Effector memory CD8-positive, alpha-beta T cell (primary cell): ENCODE data around the gene MRPL30.
"Not testable (repeated sequence)": the region's sequence is repeated elsewhere in the genome, so short reads cannot be mapped to it uniquely, and the experiment has no call there.

Source experiments
- ATAC-seq: fragments of 150-1000 bp; cut with Tn5 transposase; replicated peaks from 2 replicates; pipeline ENCODE4 v1.10.0; 2021; ENCODE audit warnings: mild to moderate bottlenecking, moderate library complexity
- DNase-seq, 3 experiments: peaks; one replicate each; pipeline ENCODE4 v3.0.0; 2021
- H3K27ac Mint-ChIP-seq, 2 donors: one replicate each; pipeline ENCODE4 v1.8.0; 2022; ENCODE audit warnings: mild to moderate bottlenecking in 2 of 2, mixed read lengths in 2 of 2, moderate library complexity in 2 of 2
- H3K27me3 Mint-ChIP-seq, 2 donors: one replicate each; pipeline ENCODE4 v1.8.0; 2022; ENCODE audit warnings: mixed read lengths in 2 of 2
- H3K36me3 Mint-ChIP-seq: one replicate; pipeline ENCODE4 v1.8.0; 2022; ENCODE audit warnings: mild to moderate bottlenecking, moderate library complexity, mixed read lengths; ENCODE audit not compliant: insufficient read depth
- H3K4me1 Mint-ChIP-seq, 2 donors: one replicate each; pipeline ENCODE4 v1.8.0; 2022; ENCODE audit warnings: low read depth in 2 of 2, mixed read lengths in 2 of 2
- H3K4me3 Mint-ChIP-seq, 2 donors: one replicate each; pipeline ENCODE4 v1.8.0; 2022; ENCODE audit warnings: mild to moderate bottlenecking in 2 of 2, mixed read lengths in 2 of 2, moderate library complexity in 2 of 2
- H3K9me3 Mint-ChIP-seq, 2 donors: one replicate each; pipeline ENCODE4 v1.8.0; 2022; ENCODE audit warnings: mixed read lengths in 2 of 2
- total RNA-seq, 9 experiments: gene quantifications; one replicate each; lab custom pipeline; 2026; lab: John Stamatoyannopoulos, UW

MRPL30 gene
- 16.1 to 33.2 (median 29.3) reads per million in 9 experiments for total RNA-seq

DNA sequence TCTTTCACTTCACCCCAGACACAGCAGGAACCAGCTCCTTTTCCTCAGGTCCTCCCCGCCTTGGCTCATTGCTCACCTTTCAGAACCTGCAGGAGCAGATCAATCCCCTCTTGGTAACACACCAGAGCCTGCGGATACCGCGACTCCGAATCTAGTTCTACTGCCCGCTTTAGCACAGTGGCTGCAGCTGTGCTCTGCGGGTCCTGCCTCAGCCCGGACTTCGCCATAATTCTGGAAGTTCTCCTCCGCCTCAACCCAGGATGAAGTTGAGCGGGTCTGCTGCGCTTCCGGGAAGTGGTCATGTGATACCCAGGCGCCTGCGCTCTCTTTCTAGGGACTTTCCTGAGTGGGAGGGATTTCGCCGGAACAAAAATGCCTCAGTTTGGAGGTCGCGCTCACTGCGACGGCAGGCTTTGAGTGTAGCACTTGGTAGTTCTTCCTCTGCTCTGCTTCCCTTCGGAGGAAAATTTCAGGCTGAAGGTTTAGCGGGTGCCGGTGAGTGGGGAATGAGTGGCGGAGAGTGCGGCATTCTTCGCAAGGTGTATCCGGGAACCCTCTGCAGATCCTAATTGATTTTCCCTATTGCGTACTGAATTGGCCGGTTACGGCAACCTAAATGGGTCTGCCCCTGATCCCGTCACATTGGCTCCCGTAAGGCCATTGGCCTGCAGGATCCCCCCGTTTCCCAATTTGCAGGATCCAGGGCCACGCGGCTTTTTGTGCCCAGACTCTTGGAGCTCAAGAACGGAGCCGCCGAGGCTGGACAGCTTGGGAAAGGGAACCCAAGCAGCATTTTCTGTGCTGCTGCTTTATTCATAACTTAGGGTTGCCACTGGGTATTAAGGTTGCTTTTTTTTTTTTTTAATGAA, at the start of gene MRPL30, which contains the start of gene MITD1:
Gene MRPL30, plus strand, starts transcription at position 430 of the 869 bp plus-strand sequence. CDS start 5,020 bp downstream, outside the sequence.
Gene MITD1, minus strand, starts transcription at position 304 of the 869 bp plus-strand sequence. Its CDS starts 77 bp downstream, at position 227.
- peak within 1 kb of the TSS; percentile 95 to 98 for H3K4me3 Mint-ChIP-seq
- ATAC-seq (peak; percentile 94), DNase-seq (peak; percentile 87 to 93 (median 89))
- H3K4me1 Mint-ChIP-seq = peaks cover 36 to 53% of the 10 kb centered on the region in 2 donors
- H3K27ac Mint-ChIP-seq = peak within 1 kb of the TSS; percentile 96 to 97
- H3K9me3 Mint-ChIP-seq = no peaks in the 10 kb centered on the region
- H3K36me3 Mint-ChIP-seq = peaks cover 19% of the 10 kb centered on the region
- H3K27me3 Mint-ChIP-seq = no peaks in the 10 kb centered on the region

DNA sequence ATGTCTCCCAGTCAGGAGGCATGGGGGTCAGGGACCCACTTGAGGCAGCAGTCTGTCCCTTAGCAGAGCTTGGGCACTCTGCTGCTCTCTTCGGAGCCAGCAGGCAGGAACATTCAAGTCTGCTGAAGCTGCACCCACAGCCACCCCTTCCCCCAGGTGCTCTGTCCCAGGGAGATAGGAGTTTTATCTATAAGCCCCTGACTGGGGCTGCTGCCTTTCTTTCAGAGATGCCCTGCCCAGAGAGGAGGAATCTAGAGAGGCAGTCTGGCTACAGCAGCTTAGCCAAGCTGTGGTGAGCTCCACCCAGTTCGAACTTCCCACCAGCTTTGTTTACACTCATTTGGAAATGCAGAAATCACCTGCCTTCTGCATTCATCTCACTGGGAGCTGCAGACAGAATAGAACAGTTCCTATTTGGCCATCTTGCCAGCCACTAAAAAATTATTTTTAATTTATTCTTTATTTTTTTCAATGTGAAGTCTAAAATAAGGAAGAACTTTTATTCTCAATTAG, 45.9 kb upstream of the MRPL30 start:
- H3K36me3 Mint-ChIP-seq, DNase-seq, H3K4me3 Mint-ChIP-seq, ATAC-seq, H3K27me3 Mint-ChIP-seq, H3K27ac Mint-ChIP-seq, H3K4me1 Mint-ChIP-seq: not testable (repeated sequence)
- H3K9me3 Mint-ChIP-seq = peaks cover 10 to 19% of the 10 kb centered on the region in 2 donors

DNA sequence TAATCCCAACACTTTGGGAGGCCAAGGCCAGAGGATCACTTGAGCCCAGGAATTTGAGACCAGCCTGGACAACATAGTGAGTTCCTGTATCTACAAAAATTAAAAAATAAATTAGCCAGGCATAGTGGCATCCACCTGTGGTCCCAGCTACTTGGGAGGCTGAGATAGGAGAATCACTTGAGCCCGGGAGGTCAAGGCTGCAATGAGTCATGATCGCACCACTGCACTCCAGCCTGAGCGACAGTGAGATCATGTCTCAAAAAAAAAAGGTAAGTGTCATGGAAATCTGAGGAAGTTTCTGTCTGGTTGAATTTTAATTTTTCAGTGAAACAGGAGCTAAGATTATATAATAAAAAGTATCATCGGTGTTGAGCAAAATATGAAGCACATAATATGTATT, 42.0 kb upstream of the MRPL30 start:
- Mint-ChIP-seq H3K4me3 (no peak overlapping the region), H3K9me3 (peaks cover 3 to 5% of the 10 kb centered on the region in 2 donors), H3K36me3 (peaks cover 20% of the 10 kb centered on the region), H3K27me3 (no peaks in the 10 kb centered on the region), H3K4me1 (peaks cover 4 to 7% of the 10 kb centered on the region in 2 donors), H3K27ac (no peak overlapping the region)
- ATAC-seq (no peak), DNase-seq (no peak)

DNA sequence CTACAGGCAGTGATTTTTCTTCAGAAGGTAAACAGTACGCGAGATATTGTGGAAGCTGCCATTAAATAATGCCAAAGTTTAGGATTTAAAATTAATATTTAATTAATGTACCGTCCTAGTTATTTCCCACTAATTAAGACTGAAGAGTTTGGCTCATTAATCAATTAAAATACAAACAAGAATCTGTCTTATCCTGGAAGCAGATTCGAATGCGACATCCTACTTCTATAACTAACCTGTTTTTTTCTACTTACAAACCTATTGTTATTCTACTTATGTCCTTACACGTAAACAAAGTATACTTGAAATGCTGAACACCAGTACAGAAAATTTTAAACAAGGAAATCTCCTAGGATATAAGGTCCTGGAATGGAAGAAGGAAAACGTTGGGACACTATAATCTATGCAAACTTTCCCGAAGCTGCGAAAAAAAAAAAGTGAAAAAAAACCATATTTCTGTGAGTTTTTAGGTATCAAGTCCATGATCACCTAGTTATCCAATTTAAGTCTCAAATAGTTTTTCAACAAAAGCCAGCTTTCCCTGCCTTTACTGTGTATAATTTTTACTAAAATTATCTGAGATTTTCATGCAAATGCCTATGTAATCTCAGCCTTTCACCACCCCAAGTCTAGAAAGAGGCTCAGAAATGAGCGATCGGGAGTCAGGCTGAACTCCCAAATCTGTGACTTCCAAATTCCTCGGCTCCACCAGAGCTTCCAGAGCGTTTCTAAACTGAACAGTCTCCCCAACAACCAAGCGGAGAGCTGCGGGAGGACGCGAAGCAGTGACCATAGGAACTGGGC, 40.7 kb upstream of the MRPL30 start:
- Mint-ChIP-seq H3K27me3 (no peaks in the 10 kb centered on the region), H3K9me3 (no peaks in the 10 kb centered on the region), H3K4me3 (peak overlapping the region; percentile 93 to 98), H3K4me1 (peaks cover 4 to 7% of the 10 kb centered on the region in 2 donors), H3K27ac (peak overlapping the region; percentile 97), H3K36me3 (peaks cover 20% of the 10 kb centered on the region)
- ATAC-seq (no peak), DNase-seq (no peak)

DNA sequence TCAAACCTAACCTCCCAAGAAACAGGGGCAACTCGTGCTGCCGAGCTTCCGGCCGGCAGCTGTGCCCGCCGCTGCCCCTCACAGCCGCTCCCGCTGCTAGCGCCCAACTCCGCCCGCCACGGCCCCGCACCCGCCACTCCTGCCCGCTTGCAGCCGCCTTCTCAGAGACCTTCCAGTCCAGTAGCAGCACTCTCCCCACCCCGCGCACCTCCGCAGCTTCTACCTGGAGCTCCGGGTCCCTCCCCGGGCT, 40.2 kb upstream of the MRPL30 start:
- Mint-ChIP-seq H3K27me3 (no peaks in the 10 kb centered on the region), H3K27ac (peak overlapping the region; percentile 97), H3K36me3 (peaks cover 20% of the 10 kb centered on the region), H3K4me3 (peak overlapping the region; percentile 93 to 98), H3K4me1 (peaks cover 4 to 7% of the 10 kb centered on the region in 2 donors), H3K9me3 (no peaks in the 10 kb centered on the region)
- DNase-seq = no peak
- no peak for ATAC-seq

DNA sequence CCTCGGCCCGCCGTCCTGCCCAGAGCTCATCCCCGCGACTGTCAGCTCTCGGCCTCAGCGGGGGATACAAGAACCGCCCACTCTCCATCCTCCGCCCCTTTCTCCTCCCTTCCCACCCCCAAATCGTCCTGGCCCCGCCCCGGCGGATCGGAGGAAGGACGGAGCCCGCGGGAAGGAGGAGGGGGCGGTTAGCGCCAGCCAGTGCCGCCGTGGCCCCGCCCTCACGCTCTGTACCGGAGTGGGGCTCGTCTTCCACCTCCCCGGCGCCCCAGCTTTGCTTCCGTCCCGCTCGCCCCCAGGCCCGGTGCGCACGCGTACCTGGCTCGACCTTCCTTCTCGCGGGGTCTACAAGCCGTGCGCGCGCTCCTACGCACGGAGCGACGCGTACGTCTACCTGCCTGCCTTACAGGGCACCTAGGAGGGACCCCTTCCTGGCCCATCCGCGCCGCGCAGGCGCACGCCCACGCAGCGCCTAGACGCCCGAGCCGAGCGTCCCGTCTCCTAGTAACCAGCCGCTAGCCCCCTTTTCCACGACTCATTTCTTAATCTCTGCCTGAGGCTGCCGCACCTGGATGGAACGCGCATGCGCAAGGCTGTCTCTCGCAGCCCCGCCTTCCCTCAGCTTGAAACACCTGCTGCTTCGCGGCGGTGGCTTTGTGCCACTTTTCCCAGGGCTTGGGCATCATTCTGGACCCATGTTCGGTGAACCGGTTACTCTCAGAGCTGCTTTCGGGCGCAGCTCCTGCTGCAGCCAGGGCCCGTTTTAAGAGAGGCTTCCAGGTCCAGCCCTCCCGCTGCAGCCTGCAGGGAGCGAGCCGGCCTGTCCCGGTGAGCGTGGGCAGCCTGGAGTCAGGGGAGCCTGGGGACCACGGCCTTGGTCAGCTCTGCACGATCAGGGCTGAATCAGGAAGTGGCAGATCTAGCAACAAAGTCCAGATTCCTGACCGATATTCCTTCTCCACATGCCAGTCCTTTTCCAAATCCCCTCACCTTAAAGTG, 39.6 kb upstream of the MRPL30 start, which contains the start of gene C2orf15:
Gene C2orf15, plus strand, starts transcription at position 598 of the 999 bp plus-strand sequence. CDS start 8,852 bp downstream, outside the sequence.
- H3K4me3 Mint-ChIP-seq = peak within 1 kb of the TSS; percentile 93 to 98
- peaks cover 4 to 7% of the 10 kb centered on the region in 2 donors for H3K4me1 Mint-ChIP-seq
- H3K36me3 Mint-ChIP-seq = peaks cover 20% of the 10 kb centered on the region
- H3K27ac Mint-ChIP-seq = peak within 1 kb of the TSS; percentile 97
- H3K9me3 Mint-ChIP-seq = no peaks in the 10 kb centered on the region
- peak; percentile 83 for ATAC-seq
- DNase-seq = peak; percentile 94 to 96 (median 96)
- no peaks in the 10 kb centered on the region for H3K27me3 Mint-ChIP-seq

DNA sequence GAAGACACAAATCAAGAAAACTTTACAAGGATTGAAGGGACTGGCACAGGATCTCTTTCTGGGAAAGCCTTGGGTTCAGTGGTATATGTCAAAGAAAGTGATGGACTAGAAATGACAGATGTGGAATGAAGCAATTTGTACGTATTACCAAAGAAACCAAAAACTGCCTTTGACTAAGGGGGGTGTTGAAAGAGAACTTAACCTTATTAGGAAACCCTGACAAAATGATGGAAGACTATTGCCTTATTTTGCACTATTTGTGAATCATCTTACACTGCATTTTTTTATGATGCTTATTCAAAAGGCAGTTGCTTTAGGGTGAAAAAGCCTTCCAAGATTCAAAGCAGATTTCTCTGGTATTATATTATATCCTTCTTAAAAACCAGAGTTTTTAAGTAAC, 30.3 kb upstream of the MRPL30 start:
- Mint-ChIP-seq H3K27ac (no peak overlapping the region), H3K9me3 (no peaks in the 10 kb centered on the region), H3K4me3 (no peak overlapping the region), H3K27me3 (no peaks in the 10 kb centered on the region), H3K4me1 (peaks cover 15 to 16% of the 10 kb centered on the region in 2 donors), H3K36me3 (peaks cover 15% of the 10 kb centered on the region)
- DNase-seq (no peak), ATAC-seq (no peak)

DNA sequence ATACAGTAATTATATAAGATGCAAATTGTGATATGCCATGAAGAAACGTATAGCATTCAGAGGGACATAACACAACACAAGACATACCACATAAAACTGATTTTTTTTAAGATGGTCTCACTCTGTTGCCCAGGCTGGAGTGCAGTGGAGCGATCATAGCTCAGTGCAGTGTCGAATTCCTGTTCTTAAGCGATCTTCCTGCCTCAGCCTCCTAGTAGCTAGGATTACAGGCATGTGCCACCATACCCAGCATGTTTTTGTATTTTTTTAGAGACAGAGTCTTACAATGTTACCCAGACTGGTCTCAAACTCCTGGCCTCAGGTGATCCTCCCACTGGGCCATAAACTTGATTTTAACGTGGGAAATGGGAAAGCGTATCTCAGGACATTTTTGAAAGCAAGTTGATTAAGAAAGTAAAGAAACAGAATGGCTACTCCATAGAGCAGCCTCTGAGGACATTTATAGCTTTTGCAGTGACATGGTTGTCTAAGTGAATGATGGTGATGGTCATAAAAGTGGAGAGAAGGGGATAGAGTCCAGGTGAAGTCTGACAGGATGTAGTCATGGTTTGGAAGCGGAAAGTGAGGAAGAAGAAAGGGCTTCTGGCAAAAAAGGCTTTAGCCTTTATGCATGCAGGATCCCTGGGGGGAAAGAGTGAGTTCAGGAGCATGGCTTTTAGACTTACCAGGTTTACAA, 28.6 kb upstream of the MRPL30 start:
- H3K4me1 Mint-ChIP-seq = peaks cover 22 to 29% of the 10 kb centered on the region in 2 donors
- H3K36me3 Mint-ChIP-seq = peaks cover 24% of the 10 kb centered on the region
- DNase-seq = no peak
- no peaks in the 10 kb centered on the region for H3K9me3 Mint-ChIP-seq
- H3K27me3 Mint-ChIP-seq = no peaks in the 10 kb centered on the region
- ATAC-seq = no peak
- no peak overlapping the region for H3K27ac Mint-ChIP-seq
- no peak overlapping the region for H3K4me3 Mint-ChIP-seq

DNA sequence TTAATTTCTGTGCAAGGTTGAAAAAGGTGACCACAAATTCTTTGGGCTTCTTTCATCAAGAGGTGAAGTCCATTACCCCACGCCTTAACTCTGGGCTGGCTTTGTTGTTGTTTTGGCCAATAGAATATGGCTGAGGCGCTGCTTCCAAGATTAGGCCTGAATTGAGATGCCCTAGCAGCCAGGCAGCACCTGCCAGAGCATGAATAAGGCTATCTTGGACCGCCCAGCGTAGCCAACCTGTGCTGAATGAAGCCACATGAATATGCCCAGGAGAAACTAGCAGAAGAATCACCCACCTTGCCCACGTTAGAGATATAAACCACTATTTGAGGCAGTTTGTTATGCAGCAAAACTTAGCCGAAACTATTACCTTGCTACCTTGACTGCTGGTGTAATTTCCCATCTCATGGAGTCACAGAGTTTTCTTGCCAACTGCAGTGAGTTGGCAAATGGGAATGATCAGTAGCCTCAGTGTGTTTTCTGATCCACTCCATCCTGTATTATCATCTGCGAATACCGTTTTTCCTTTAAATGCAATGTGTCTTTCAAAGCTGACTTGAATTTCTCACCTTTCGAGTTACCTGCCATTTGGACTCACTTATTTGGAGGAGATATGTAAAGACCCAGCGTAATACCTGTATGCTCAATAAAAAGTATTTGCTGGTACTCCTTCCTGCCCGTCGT, 26.9 kb upstream of the MRPL30 start:
- H3K27ac Mint-ChIP-seq = no peak overlapping the region
- ATAC-seq (no peak), DNase-seq (no peak)
- H3K4me1 Mint-ChIP-seq = peaks cover 25 to 38% of the 10 kb centered on the region in 2 donors
- H3K27me3 Mint-ChIP-seq = no peaks in the 10 kb centered on the region
- H3K36me3 Mint-ChIP-seq = peaks cover 29% of the 10 kb centered on the region
- no peaks in the 10 kb centered on the region for H3K9me3 Mint-ChIP-seq
- peak overlapping the region in 1 of 2 donors; percentile 89 for H3K4me3 Mint-ChIP-seq

DNA sequence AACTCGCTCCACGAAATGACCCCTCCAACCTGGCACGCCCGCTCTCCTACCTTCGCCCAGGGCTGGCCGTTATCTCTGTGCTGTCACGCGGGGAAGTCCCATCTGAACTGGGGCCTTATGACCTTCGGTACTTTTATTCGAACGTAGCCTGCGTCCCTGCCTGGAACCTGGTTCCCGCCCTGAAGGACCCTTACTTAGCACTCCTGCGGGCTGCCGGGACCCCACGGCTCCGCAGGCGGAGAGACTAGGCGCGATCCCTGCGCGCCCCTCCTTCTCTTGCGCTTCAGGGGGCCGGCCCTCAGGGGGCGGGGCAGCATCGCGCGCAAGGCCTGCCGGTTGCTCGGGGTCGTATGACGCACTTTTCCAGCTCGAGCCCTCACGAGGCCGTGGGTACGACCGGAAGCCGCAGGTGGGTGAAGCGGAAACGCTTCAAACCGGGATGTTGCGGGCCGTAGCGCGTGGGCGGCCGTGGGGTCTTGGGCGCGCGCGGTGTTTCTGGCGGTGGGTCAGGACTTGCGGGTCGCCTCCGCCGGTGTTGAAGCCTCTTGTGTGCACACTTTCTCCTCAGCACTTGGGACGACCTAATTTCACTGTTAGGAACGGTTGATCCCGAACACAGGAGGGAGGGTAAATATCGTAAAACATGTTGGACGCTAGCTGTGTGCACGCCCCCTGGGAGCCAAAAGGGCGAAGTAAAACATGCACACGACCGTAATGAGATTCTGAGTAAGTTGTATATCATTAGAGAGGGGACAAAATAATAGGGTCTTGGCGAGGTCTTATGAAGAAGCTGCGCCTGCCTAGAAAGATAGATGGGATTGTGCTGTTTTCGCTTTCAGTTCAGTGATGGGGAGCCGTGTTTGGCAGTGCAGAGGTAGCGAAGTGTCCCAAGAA, 26.1 kb upstream of the MRPL30 start, which contains the start of the genes LIPT1 and TSGA10:
Gene LIPT1, plus strand, starts transcription at position 325 of the 894 bp plus-strand sequence. CDS start 6,991 bp downstream, outside the sequence.
Gene TSGA10, minus strand, starts transcription at position 300 of the 894 bp plus-strand sequence. CDS start 45,503 bp downstream, outside the sequence.
- no peaks in the 10 kb centered on the region for H3K9me3 Mint-ChIP-seq
- peaks cover 31% of the 10 kb centered on the region for H3K36me3 Mint-ChIP-seq
- peak within 1 kb of the TSS in 1 of 2 donors; percentile 89 for H3K4me3 Mint-ChIP-seq
- peaks cover 28 to 44% of the 10 kb centered on the region in 2 donors for H3K4me1 Mint-ChIP-seq
- no peak within 1 kb of the TSS for H3K27ac Mint-ChIP-seq
- ATAC-seq (peak; percentile 90), DNase-seq (peak; percentile 88 to 89 (median 88))
- no peaks in the 10 kb centered on the region for H3K27me3 Mint-ChIP-seq

DNA sequence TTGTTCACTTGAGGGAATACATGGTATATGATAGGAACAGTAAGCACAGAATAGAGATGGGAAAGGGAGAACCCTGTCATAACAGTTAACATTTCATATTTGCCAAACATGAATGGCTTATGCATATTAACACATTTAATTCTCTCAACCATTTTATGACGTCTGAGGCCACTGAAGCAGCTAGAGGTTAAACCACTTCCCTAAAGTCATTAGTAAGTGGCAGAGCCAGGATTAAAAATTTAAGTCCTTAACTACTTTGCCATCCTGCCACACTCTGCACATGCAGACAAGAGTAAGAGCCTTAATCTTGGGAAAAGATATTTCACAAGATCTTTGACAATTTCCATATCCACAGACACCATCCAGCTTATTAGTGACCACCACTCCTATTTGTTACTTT, 24.1 kb upstream of the MRPL30 start:
- Mint-ChIP-seq H3K27ac (peak overlapping the region in 1 of 2 donors; percentile 41), H3K9me3 (no peaks in the 10 kb centered on the region), H3K36me3 (peaks cover 41% of the 10 kb centered on the region), H3K4me3 (peak overlapping the region in 1 of 2 donors; percentile 3), H3K4me1 (peaks cover 28 to 44% of the 10 kb centered on the region in 2 donors), H3K27me3 (no peaks in the 10 kb centered on the region)
- ATAC-seq (no peak), DNase-seq (no peak)
